HCT116 (cell line): ENCODE results near the gene DMBX1. TPM values are rescaled to one million over a fixed set of nuclear protein-coding genes. Genes with fewer than 3 reads are reported as not detected.
A peak's percentile ranks its signal among the peaks of the same experiment; 100 is the strongest.

ENCODE experiments used
- ATAC-seq: fragments of 200-7000 bp; cut with Tn5 transposase; 2 replicates; pipeline ENCODE4 v1.9.1; 2020; ENCODE audit warnings: mild to moderate bottlenecking, moderate library complexity
- BruUV-seq: library from RNA; stranded (reverse); fragments of 400-500 nt; replicated peaks from 2 replicates; lab custom pipeline; 2021; lab: Mats Ljungman, UMichigan
- CTCF ChIA-PET: fragments of 300-600 bp; sonication (Branson Sonifier 250); formaldehyde crosslinking; loops from one replicate; lab custom pipeline; 2021; ENCODE audit warnings: antibody characterized with exemption; lab: Charles Lee
- POLR2A ChIA-PET: fragments of 300-600, 350-600 bp; sonication (Branson Sonifier 250); formaldehyde crosslinking; loops from one replicate; lab custom pipeline; 2021; ENCODE audit warnings: antibody characterized with exemption; lab: Charles Lee
- RAD21 ChIA-PET, 2 experiments: fragments of 300-600 bp; sonication (Branson Sonifier 250); formaldehyde crosslinking; loops; one replicate each; lab custom pipeline; 2023; ENCODE audit warnings: low total read pairs in 2 of 2; ENCODE audit not compliant: uncharacterized antibody in 2 of 2, unreplicated experiment in 2 of 2, low non-redundant PET in 1 of 2; lab: Charles Lee
- DNase-seq: peaks from one replicate; pipeline ENCODE4 v3.0.0-alpha.2; 2010; ENCODE audit warnings: low read depth, low spot score
- H2AFZ ChIP-seq: fragments of 200-600 bp; shearing (Covaris generic), sonication (generic); 2 replicates; pipeline ENCODE4 v1.6.1; 2017; ENCODE audit warnings: low read depth, mixed run types, mixed read lengths, antibody characterized with exemption, low read length; ENCODE audit not compliant: poor library complexity, severe bottlenecking
- H3K27ac ChIP-seq: 2 replicates; pipeline ENCODE4 v1.5.1; 2012; ENCODE audit warnings: low read depth, low read length
- H3K27me3 ChIP-seq: fragments of 200-600 bp; sonication (generic); 2 replicates; pipeline ENCODE4 v1.6.1; 2016; ENCODE audit warnings: mixed run types, low read length, mixed read lengths; ENCODE audit not compliant: insufficient read depth
- H3K36me3 ChIP-seq, 2 experiments: fragments of 200-500 bp in 1 of 2; fragments of 200-600 bp in 1 of 2; sonication (Bioruptor generic) in 1 of 2; sonication (generic) in 1 of 2; 2 replicates each; pipeline versions ENCODE4 v1.5.1 to v1.6.1; 2014 to 2016; ENCODE audit warnings: low read length in 2 of 2, inconsistent platforms in 1 of 2, mixed read lengths in 1 of 2, mixed run types in 1 of 2; ENCODE audit not compliant: insufficient read depth in 2 of 2, control insufficient read depth in 1 of 2
- H3K4me1 ChIP-seq, 2 experiments: fragments of 200-600 bp in 1 of 2; sonication (generic) in 1 of 2; 2 replicates each; pipeline versions ENCODE4 v1.5.1 to v1.6.1; 2012 to 2017; ENCODE audit warnings: low read length in 2 of 2, inconsistent platforms in 1 of 2, mild to moderate bottlenecking in 1 of 2, mixed read lengths in 1 of 2, mixed run types in 1 of 2, moderate library complexity in 1 of 2; ENCODE audit not compliant: insufficient read depth in 2 of 2, control insufficient read depth in 1 of 2
- H3K4me2 ChIP-seq: fragments of 200-600 bp; sonication (generic); 2 replicates; pipeline ENCODE4 v1.6.1; 2017; ENCODE audit warnings: mixed run types, low read length, mixed read lengths
- H3K4me3 ChIP-seq, 2 experiments: fragments of 200-600 bp in 1 of 2; sonication (generic) in 1 of 2; replicated peaks in 1 of 2; 2 replicates each; pipeline ENCODE4 v1.5.1; 2011 to 2016; ENCODE audit warnings: low read length in 2 of 2, control low read depth in 1 of 2, low read depth in 1 of 2, mild to moderate bottlenecking in 1 of 2, mixed read lengths in 1 of 2, mixed run types in 1 of 2
- H3K79me2 ChIP-seq: fragments of 200-600 bp; sonication (generic); 2 replicates; pipeline ENCODE4 v1.6.1; 2017; ENCODE audit warnings: mild to moderate bottlenecking, mixed run types, low read length, moderate library complexity, mixed read lengths; ENCODE audit not compliant: insufficient read depth
- H3K9ac ChIP-seq: fragments of 200-600 bp; sonication (generic); 2 replicates; pipeline ENCODE4 v1.6.1; 2016; ENCODE audit warnings: low read length, mixed read lengths
- H3K9me2 ChIP-seq: fragments of 200-600 bp; sonication (generic), shearing (Covaris generic); 2 replicates; pipeline ENCODE4 v1.6.1; 2017; ENCODE audit warnings: mixed run types, mild to moderate bottlenecking, moderate library complexity; ENCODE audit not compliant: insufficient read depth
- H3K9me3 ChIP-seq, 2 experiments: fragments of 200-500 bp in 1 of 2; fragments of 200-600 bp in 1 of 2; sonication (Bioruptor generic) in 1 of 2; sonication (generic) in 1 of 2; 2 replicates each; pipeline ENCODE4 v1.6.1; 2014 to 2017; ENCODE audit warnings: low read length in 2 of 2, mixed read lengths in 2 of 2, inconsistent platforms in 1 of 2, low read depth in 1 of 2, mild to moderate bottlenecking in 1 of 2, mixed run types in 1 of 2, moderate library complexity in 1 of 2; ENCODE audit not compliant: control insufficient read depth in 1 of 2, insufficient read depth in 1 of 2
- H4K20me1 ChIP-seq: fragments of 200-600 bp; sonication (generic), shearing (Covaris generic); 2 replicates; pipeline ENCODE4 v1.6.1; 2017; ENCODE audit warnings: mixed run types, mild to moderate bottlenecking, moderate library complexity; ENCODE audit not compliant: insufficient read depth
- EGR1 ChIP-seq: IDR thresholded peaks from 2 replicates; pipeline ENCODE4 v1.6.1; 2012; ENCODE audit warnings: low read depth
- ELF1 ChIP-seq: IDR thresholded peaks from 2 replicates; pipeline ENCODE4 v1.6.1; 2012; ENCODE audit warnings: low read depth, borderline replicate concordance
- EZH2phosphoT487 ChIP-seq: fragments of 200-600 bp; IDR thresholded peaks from 2 replicates; pipeline ENCODE4 v1.6.1; 2018; ENCODE audit warnings: antibody characterized with exemption, borderline replicate concordance
- FOSL1 ChIP-seq: IDR thresholded peaks from 2 replicates; pipeline ENCODE4 v1.6.1; 2012; ENCODE audit warnings: low read depth
- JUND ChIP-seq: IDR thresholded peaks from 2 replicates; pipeline ENCODE4 v1.6.1; 2012
- POLR2AphosphoS5 ChIP-seq: IDR thresholded peaks from 2 replicates; pipeline ENCODE4 v1.6.1; 2011; ENCODE audit warnings: mild to moderate bottlenecking, low read depth, low read length, moderate library complexity
- SRF ChIP-seq: IDR thresholded peaks from 2 replicates; pipeline ENCODE4 v1.6.1; 2012; ENCODE audit warnings: low read depth
- TCF7L2 ChIP-seq: IDR thresholded peaks from 2 replicates; pipeline ENCODE4 v1.7.0; 2011; ENCODE audit warnings: borderline replicate concordance, inconsistent platforms; ENCODE audit not compliant: insufficient read depth, insufficient read length; ENCODE audit errors: extremely low read depth
- ZFX ChIP-seq: fragments of 450-650 bp; IDR thresholded peaks from 2 replicates; pipeline ENCODE4 v1.6.1; 2017
- ZNF274 ChIP-seq: fragments of 200-500 bp; sonication (Bioruptor generic); IDR thresholded peaks from 2 replicates; pipeline ENCODE4 v1.6.1; 2014; ENCODE audit warnings: mild to moderate bottlenecking, low read depth, low read length, inconsistent platforms
- intact Hi-C: fragments of 100-400 bp; cut with micrococcal nuclease; formaldehyde crosslinking; loops from 2 replicates; pipeline ENCODE4 v1.10.0; 2022
- total RNA-seq: library from RNA; stranded (reverse); gene quantifications from one replicate; pipeline ENCODE4 v1.2.1, GENCODE V29; 2021; ENCODE audit not compliant: unreplicated experiment
- TF ChIP-seq, protein P1 (sequence below): IDR thresholded peaks from 2 replicates; pipeline ENCODE4 v1.6.1; 2012
- TF ChIP-seq, protein P2 (sequence below): IDR thresholded peaks from 2 replicates; pipeline ENCODE4 v1.6.1; 2012; ENCODE audit warnings: low read depth

DMBX1 gene
- total RNA-seq, 1 experiment from 2014 or later = 4.3 TPM

DNA sequence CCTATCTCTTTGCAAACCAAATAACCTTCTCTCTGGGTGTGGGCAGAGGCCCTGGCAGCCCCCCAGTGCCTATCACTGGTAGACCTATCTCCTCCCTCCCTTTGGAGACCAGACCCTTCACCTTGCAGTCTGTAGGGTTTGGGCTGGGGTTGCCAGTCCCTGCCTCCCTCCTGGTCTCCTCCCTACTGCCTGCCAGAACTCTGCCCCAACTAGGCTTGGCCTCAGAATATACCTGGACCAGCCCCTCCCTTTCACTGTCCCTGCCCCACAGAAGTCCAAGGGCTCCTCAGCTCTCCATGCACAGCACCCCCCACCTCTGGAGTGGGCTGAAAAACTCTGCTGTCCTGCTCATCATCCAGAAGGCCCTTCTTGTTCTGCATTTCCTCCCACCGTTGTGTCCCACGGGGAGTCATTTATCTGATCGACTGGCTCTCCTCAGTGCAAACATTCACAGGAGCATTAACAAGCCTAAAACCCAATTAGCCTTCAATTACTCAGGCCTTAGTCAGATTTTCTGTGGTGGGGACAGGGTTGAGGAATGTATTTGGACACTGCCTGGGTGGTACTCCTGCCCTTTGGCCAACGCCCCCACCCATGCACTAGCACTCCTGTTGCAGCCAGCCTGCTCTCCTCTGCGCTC lies 27.7 kb upstream of the DMBX1 start:
- ChIA-PET POLR2A (no interaction called here), CTCF (interaction anchor here (0.5 kb wide), 1 partner anchor 106 kb away, joined by 3 read pairs; no protein-coding TSS in a partner anchor), RAD21 (no interaction called here)
- ATAC-seq (no peak), DNase-seq (no peak)
- no peaks in the 10 kb centered on the region for H3K36me3 ChIP-seq
- intact Hi-C loops = no loop called here
- H2AFZ ChIP-seq = no peak overlapping the region
- no peaks in the 10 kb centered on the region for H4K20me1 ChIP-seq
- H3K4me2 ChIP-seq = peak overlapping the region; percentile 43
- no peaks in the 10 kb centered on the region for H3K9me2 ChIP-seq
- H3K27me3 ChIP-seq = no peaks in the 10 kb centered on the region
- peaks cover 3 to 18% of the 10 kb centered on the region in 2 experiments; a peak in 2 of 4 replicates for H3K4me1 ChIP-seq
- H3K27ac ChIP-seq = no peak overlapping the region
- no peak overlapping the region for H3K9ac ChIP-seq
- H3K9me3 ChIP-seq = no peaks in the 10 kb centered on the region
- H3K79me2 ChIP-seq = no peaks in the 10 kb centered on the region
- BruUV-seq = no TSS peak
- TF ChIP-seq EZH2phosphoT487 (no peak), ZFX (no peak), EGR1 (no peak), FOSL1 (no peak), ZNF274 (no peak), POLR2AphosphoS5 (no peak), ELF1 (no peak), TCF7L2 (no peak), JUND (no peak), SRF (no peak)
- TF ChIP-seq, protein P1, sequence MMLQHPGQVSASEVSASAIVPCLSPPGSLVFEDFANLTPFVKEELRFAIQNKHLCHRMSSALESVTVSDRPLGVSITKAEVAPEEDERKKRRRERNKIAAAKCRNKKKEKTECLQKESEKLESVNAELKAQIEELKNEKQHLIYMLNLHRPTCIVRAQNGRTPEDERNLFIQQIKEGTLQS = no peak
- TF ChIP-seq, protein P2, sequence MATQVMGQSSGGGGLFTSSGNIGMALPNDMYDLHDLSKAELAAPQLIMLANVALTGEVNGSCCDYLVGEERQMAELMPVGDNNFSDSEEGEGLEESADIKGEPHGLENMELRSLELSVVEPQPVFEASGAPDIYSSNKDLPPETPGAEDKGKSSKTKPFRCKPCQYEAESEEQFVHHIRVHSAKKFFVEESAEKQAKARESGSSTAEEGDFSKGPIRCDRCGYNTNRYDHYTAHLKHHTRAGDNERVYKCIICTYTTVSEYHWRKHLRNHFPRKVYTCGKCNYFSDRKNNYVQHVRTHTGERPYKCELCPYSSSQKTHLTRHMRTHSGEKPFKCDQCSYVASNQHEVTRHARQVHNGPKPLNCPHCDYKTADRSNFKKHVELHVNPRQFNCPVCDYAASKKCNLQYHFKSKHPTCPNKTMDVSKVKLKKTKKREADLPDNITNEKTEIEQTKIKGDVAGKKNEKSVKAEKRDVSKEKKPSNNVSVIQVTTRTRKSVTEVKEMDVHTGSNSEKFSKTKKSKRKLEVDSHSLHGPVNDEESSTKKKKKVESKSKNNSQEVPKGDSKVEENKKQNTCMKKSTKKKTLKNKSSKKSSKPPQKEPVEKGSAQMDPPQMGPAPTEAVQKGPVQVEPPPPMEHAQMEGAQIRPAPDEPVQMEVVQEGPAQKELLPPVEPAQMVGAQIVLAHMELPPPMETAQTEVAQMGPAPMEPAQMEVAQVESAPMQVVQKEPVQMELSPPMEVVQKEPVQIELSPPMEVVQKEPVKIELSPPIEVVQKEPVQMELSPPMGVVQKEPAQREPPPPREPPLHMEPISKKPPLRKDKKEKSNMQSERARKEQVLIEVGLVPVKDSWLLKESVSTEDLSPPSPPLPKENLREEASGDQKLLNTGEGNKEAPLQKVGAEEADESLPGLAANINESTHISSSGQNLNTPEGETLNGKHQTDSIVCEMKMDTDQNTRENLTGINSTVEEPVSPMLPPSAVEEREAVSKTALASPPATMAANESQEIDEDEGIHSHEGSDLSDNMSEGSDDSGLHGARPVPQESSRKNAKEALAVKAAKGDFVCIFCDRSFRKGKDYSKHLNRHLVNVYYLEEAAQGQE = no peak
- no peak overlapping the region for H3K4me3 ChIP-seq
